ENCODE results near the gene SLC25A53.

GRCh38 chrX:104084534-104085277, 72.1 kb downstream of the SLC25A53 start:
- TF ChIP-seq ZKSCAN1 (IDR thresholded peaks at IDR 0.05; ENCODE audit: low read length) (no peak), ZNF362 (CRISPR knock-in tag; IDR thresholded peaks at IDR 0.05; ENCODE audit: borderline replicate concordance) (no peak), POLR2AphosphoS5 (IDR thresholded peaks at IDR 0.05; ENCODE audit: low read depth, low read length) (no peak), HDAC1 (CRISPR knock-in tag; IDR thresholded peaks at IDR 0.05) (no peak), ZNF431 (CRISPR knock-in tag; IDR thresholded peaks at IDR 0.05; ENCODE audit: borderline replicate concordance, low read depth) (no peak), CTCF (CRISPR knock-in tag; IDR thresholded peaks at IDR 0.05) (no peak), ZNF333 (CRISPR knock-in tag; IDR thresholded peaks at IDR 0.05; ENCODE audit: borderline replicate concordance) (no peak), JUN (CRISPR knock-in tag; IDR thresholded peaks at IDR 0.05) (no peak), ZNF777 (CRISPR knock-in tag; IDR thresholded peaks at IDR 0.05) (no peak), ZNF547 (CRISPR knock-in tag; IDR thresholded peaks at IDR 0.05) (no peak), MXI1 (IDR thresholded peaks at IDR 0.05; ENCODE audit: borderline replicate concordance, low read depth, low read length) (no peak), KDM4B (CRISPR knock-in tag; IDR thresholded peaks at IDR 0.05) (no peak), RARG (CRISPR knock-in tag; IDR thresholded peaks at IDR 0.05; ENCODE audit: low read depth) (no peak)
